DND-41 (cell line): ENCODE measurements around the gene KCNK15.

Experiments
- CTCF ChIP-seq: IDR thresholded peaks from 2 replicates; pipeline ENCODE4 v1.5.1; 2012; ENCODE audit warnings: borderline replicate concordance, low read length, moderate library complexity, mild to moderate bottlenecking; ENCODE audit not compliant: poor library complexity, severe bottlenecking; ENCODE audit errors: extremely low read depth
- EZH2 ChIP-seq: IDR thresholded peaks from 3 replicates; pipeline ENCODE4 v1.6.1; 2012; ENCODE audit warnings: borderline replicate concordance, low read depth, mild to moderate bottlenecking, moderate library complexity, low read length, inconsistent platforms; ENCODE audit not compliant: severe bottlenecking

DNA sequence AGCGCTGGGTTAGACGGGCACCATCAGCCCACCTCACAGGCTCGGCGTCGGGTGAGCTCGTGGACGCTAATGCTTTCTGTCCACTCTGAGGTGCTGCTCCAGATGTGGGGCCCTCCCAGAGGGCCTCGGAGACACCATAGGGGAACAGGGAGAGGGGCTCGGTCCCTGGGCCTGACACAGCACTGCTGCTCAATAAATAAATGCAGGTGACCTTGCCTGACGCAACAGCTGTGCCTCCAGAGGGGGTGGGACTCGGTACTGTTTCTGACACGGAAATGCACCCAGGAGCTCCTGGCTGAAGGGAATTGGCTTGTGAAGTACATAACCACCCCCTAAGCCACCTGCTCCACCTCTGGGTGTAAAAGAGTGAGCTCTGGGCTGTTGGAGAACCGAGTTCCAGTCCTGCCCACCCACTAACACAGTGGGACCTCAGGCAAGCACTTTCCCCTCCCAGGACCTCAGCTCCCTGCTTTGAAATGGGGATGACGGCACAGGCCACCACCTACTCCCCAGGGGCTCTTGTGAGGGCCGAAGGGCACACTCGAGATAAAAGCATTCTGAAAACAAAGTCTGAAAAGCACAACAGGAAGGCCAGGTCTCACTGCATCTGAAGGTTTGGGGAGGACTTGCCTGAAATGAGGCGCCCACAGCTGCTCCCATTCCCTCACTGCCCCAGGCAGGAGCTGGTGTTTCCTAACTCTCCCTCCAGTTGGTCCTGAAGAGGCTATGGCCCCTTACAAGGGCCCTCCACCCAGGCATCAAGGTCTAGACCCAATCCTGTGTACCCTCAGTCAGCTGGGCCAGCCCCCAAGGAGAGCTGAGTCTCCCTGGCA lies 6.7 kb downstream of the KCNK15 start:
- TF ChIP-seq CTCF: no peak
- no peak for TF ChIP-seq EZH2
